ENCODE data around the gene LAMP2. TPM values are rescaled to one million over a fixed set of nuclear protein-coding genes. Genes with fewer than 3 reads are reported as not detected.

LAMP2 gene
- total and polyA plus RNA-seq, 2 of the 8 experiments (the other 6 are each of a cell fraction or from before 2014, with no cell fraction given), result 21.2 to 29.9 TPM

GRCh38 chrX:120429776-120430540 is 39.1 kb downstream of the LAMP2 start:
- H3K23ac ChIP-seq (ENCODE audit: insufficient read length), result no peak overlapping the region
- no peak for TF ChIP-seq CHD2 (IDR thresholded peaks at IDR 0.05; ENCODE audit: low read length)
- TF ChIP-seq NANOG (IDR thresholded peaks at IDR 0.05; ENCODE audit: insufficient read depth, low read depth, low read length, poor library complexity, severe bottlenecking), result no peak
- TF ChIP-seq, protein P1, sequence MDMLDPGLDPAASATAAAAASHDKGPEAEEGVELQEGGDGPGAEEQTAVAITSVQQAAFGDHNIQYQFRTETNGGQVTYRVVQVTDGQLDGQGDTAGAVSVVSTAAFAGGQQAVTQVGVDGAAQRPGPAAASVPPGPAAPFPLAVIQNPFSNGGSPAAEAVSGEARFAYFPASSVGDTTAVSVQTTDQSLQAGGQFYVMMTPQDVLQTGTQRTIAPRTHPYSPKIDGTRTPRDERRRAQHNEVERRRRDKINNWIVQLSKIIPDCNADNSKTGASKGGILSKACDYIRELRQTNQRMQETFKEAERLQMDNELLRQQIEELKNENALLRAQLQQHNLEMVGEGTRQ (IDR thresholded peaks at IDR 0.05; ENCODE audit: low read length), result no peak
- H3K27me3 ChIP-seq (replicated peaks in 1 of 4; ENCODE audit: control insufficient read depth in 3 of 4, extremely low read depth in 1 of 4, insufficient read depth in 3 of 4, low read length in 3 of 4), result no peaks in the 10 kb centered on the region
- ChIA-PET POLR2A (ENCODE audit: partially characterized antibody) (no interaction called here), CTCF (ENCODE audit: partially characterized antibody) (interaction anchor here (0.7 to 1.2 kb wide), 2 partner anchors 50 to 57 kb away, joined by 3 read pairs; no protein-coding TSS in a partner anchor)
- H3K18ac ChIP-seq (ENCODE audit: extremely low read depth, low read length), result no peak overlapping the region
- H2BK20ac ChIP-seq (ENCODE audit: low read length), result no peak overlapping the region
- H3K9ac ChIP-seq (replicated peaks in 1 of 4; ENCODE audit: extremely low read depth in 1 of 4, low read depth in 3 of 4, low read length in 3 of 4), result no peak overlapping the region
- no peaks in the 10 kb centered on the region for H3K36me3 ChIP-seq (ENCODE audit: control insufficient read depth in 2 of 4, insufficient read depth in 4 of 4, low read length in 3 of 4)
- no peaks in the 10 kb centered on the region for H3K23me2 ChIP-seq (ENCODE audit: low read depth, low read length)
- no peak overlapping the region for H3K56ac ChIP-seq (replicated peaks; ENCODE audit: insufficient read length, low read depth, low read length)
- H2BK120ac ChIP-seq (replicated peaks; ENCODE audit: low read depth, low read length), result no peak overlapping the region
- no peak overlapping the region for H2BK12ac ChIP-seq (ENCODE audit: low read depth, low read length)
- H2AFZ ChIP-seq (ENCODE audit: low read length), result no peak overlapping the region
- H3K27ac ChIP-seq (ENCODE audit: low read depth, low read length), result no peak overlapping the region
- H3K4me1 ChIP-seq (replicated peaks in 1 of 4; ENCODE audit: control insufficient read depth in 3 of 4, insufficient read depth in 4 of 4, low read length in 3 of 4), result no peaks in the 10 kb centered on the region
- 89% methylated on average over 2 of the region's 2 CpGs; no CpG with 5 or more reads in 1 of the 2 experiments for WGBS, 2 experiments (ENCODE audit: extremely low coverage in 1 of 2, insufficient coverage in 1 of 2, insufficient read length in 1 of 2, insufficient replicate concordance in 2 of 2, low coverage in 1 of 2, low lambda C conversion rate in 2 of 2, missing lambda C conversion rate in 1 of 2)
- H4K20me1 ChIP-seq (replicated peaks in 1 of 2; ENCODE audit: control insufficient read depth in 1 of 2, insufficient read depth in 2 of 2, low read length in 2 of 2), result no peaks in the 10 kb centered on the region
- no peak overlapping the region for H4K5ac ChIP-seq (ENCODE audit: insufficient read length, low read depth, low read length)
- H4K91ac ChIP-seq (replicated peaks; ENCODE audit: insufficient read length, low read length), result no peak overlapping the region
- H3K4me3 ChIP-seq (ENCODE audit: extremely low read depth in 1 of 4, insufficient read depth in 2 of 4, low read depth in 3 of 4, low read length in 4 of 4), result no peak overlapping the region
- no peak for DNase-seq (ENCODE audit: low read depth in 1 of 2, low spot score in 2 of 2)
- no peaks in the 10 kb centered on the region for H3K79me2 ChIP-seq (ENCODE audit: control insufficient read depth in 1 of 2, insufficient read depth in 2 of 2, low read length in 2 of 2)
- H3K4ac ChIP-seq (replicated peaks; ENCODE audit: insufficient read length, low read depth, low read length), result no peak overlapping the region
- no peak overlapping the region for H3K4me2 ChIP-seq (ENCODE audit: insufficient read depth in 1 of 2, low read depth in 2 of 2, low read length in 2 of 2)
- no peak overlapping the region for H4K8ac ChIP-seq (ENCODE audit: extremely low read depth, insufficient read depth, low read length)
- no peaks in the 10 kb centered on the region for H3K9me3 ChIP-seq (ENCODE audit: insufficient read depth in 2 of 2, low read depth in 1 of 2, low read length in 1 of 2)
- H2AK5ac ChIP-seq (ENCODE audit: low read depth, low read length), result no peak overlapping the region
- H3K14ac ChIP-seq (ENCODE audit: insufficient read length), result no peak overlapping the region
- FAIRE-seq, result no peak
- no peaks in the 10 kb centered on the region for H3K79me1 ChIP-seq (ENCODE audit: low read depth, low read length)
- H2BK15ac ChIP-seq (ENCODE audit: low read length), result no peak overlapping the region
- H2BK5ac ChIP-seq (ENCODE audit: low read depth, low read length), result no peak overlapping the region
